Activated T-helper 1 cell treated with anti-CD3 and anti-CD28 coated beads, Interleukin-12 subunit alpha, Interleukin-12 subunit beta, Interleukin-2, Interleukin-4 antibody, amounts not matched to agents 30 ng/mL and 10 ng/mL and 1 ng/mL, durations not matched to agents 14 hours and 24 hours and 36 hours (primary cell): ENCODE data around the gene CLEC2A. TPM values are rescaled to one million over a fixed set of nuclear protein-coding genes. Genes with fewer than 3 reads are reported as not detected.

Experiments used
- DNase-seq: peaks from one replicate; pipeline ENCODE4 v3.0.0; 2021; ENCODE audit warnings: low spot score
- H3K27ac Mint-ChIP-seq: one replicate; pipeline ENCODE4 v1.8.0; 2021; ENCODE audit warnings: mild to moderate bottlenecking, mixed read lengths
- H3K27me3 Mint-ChIP-seq: one replicate; pipeline ENCODE4 v1.8.0; 2022; ENCODE audit warnings: mild to moderate bottlenecking, moderate library complexity, mixed read lengths; ENCODE audit not compliant: insufficient read depth
- H3K36me3 Mint-ChIP-seq: one replicate; pipeline ENCODE4 v1.8.0; 2021; ENCODE audit warnings: low read depth, mixed read lengths
- H3K4me1 Mint-ChIP-seq: one replicate; pipeline ENCODE4 v1.8.0; 2021; ENCODE audit warnings: low read depth, mixed read lengths
- H3K4me3 Mint-ChIP-seq: one replicate; pipeline ENCODE4 v1.8.0; 2021; ENCODE audit warnings: mild to moderate bottlenecking, moderate library complexity, mixed read lengths
- H3K9me3 Mint-ChIP-seq: one replicate; pipeline ENCODE4 v1.8.0; 2021; ENCODE audit warnings: mixed read lengths
- intact Hi-C: fragments of 100-400 bp; cut with micrococcal nuclease; formaldehyde crosslinking; loops from one replicate; pipeline ENCODE4 v1.15.1; 2024
- total RNA-seq: library from RNA; stranded (reverse); gene quantifications from 2 replicates; pipeline ENCODE4 v1.2.3, GENCODE V29; 2022

Gene CLEC2A
- total RNA-seq, 1 donor from 2014 or later, result not detected

GRCh38 chr12:9869307-9870161, 62.6 kb downstream of the CLEC2A start, which contains the start of gene CLEC2B:
TSS of gene CLEC2B (minus strand) at chr12:9869354.
- Mint-ChIP-seq H3K4me3 (peak within 1 kb of the TSS; percentile 93), H3K4me1 (peaks cover 45% of the 10 kb centered on the region), H3K9me3 (no peaks in the 10 kb centered on the region), H3K27ac (peak within 1 kb of the TSS; percentile 97), H3K27me3 (no peaks in the 10 kb centered on the region), H3K36me3 (peaks cover 3% of the 10 kb centered on the region)
- DNase-seq, result peak; percentile 17
- intact Hi-C loops, result loop anchor here (1.0 to 5.0 kb wide), 16 partner anchors 55 to 922 kb away; partner anchors contain the start of genes GABARAPL1, M6PR and YBX3

- DNase-seq, result no peak
- intact Hi-C loops, result loop anchor here (1.0 to 5.0 kb wide), 16 partner anchors 55 to 922 kb away; partner anchors contain the start of genes GABARAPL1, M6PR and YBX3
- H3K4me1 Mint-ChIP-seq, result peaks cover 51% of the 10 kb centered on the region
- H3K27ac Mint-ChIP-seq, result peak overlapping the region; percentile 97
- H3K36me3 Mint-ChIP-seq, result peaks cover 8% of the 10 kb centered on the region
- H3K27me3 Mint-ChIP-seq, result no peaks in the 10 kb centered on the region
- peaks cover 3% of the 10 kb centered on the region for H3K9me3 Mint-ChIP-seq
- peak overlapping the region; percentile 93 for H3K4me3 Mint-ChIP-seq
These were observed 63.2 kb downstream of the CLEC2A start for GRCh38 chr12:9868951-9869306.

- peaks cover 56% of the 10 kb centered on the region for H3K4me1 Mint-ChIP-seq
- intact Hi-C loops, result loop anchor here (2.0 to 5.0 kb wide), 7 partner anchors 118 to 921 kb away; partner anchors contain the start of genes M6PR and YBX3
- H3K27me3 Mint-ChIP-seq, result no peaks in the 10 kb centered on the region
These were observed 63.8 kb downstream of the CLEC2A start for GRCh38 chr12:9868311-9868801.

GRCh38 chr12:9867531-9867930, 64.6 kb downstream of the CLEC2A start:
- intact Hi-C loops, result loop anchor here (2.0 to 5.0 kb wide), 5 partner anchors 199 to 920 kb away; partner anchors contain the start of genes CLEC2D, M6PR and YBX3
- peak overlapping the region; percentile 84 for H3K4me3 Mint-ChIP-seq
- H3K27ac Mint-ChIP-seq, result peak overlapping the region; percentile 92
- peaks cover 22% of the 10 kb centered on the region for H3K36me3 Mint-ChIP-seq
- no peak for DNase-seq
- H3K27me3 Mint-ChIP-seq, result no peaks in the 10 kb centered on the region
- H3K9me3 Mint-ChIP-seq, result peaks cover 17% of the 10 kb centered on the region
- peaks cover 65% of the 10 kb centered on the region for H3K4me1 Mint-ChIP-seq

More at GRCh38 chr12:9868311-9868801, 63.8 kb downstream of the CLEC2A start:
- Mint-ChIP-seq H3K9me3 (peaks cover 9% of the 10 kb centered on the region), H3K27ac (peak overlapping the region; percentile 97), H3K36me3 (peaks cover 13% of the 10 kb centered on the region), H3K4me3 (peak overlapping the region; percentile 93)
- no peak for DNase-seq

GRCh38 chr12:9866860-9867269, 65.3 kb downstream of the CLEC2A start:
- Mint-ChIP-seq H3K36me3 (peaks cover 27% of the 10 kb centered on the region), H3K4me3 (peak overlapping the region; percentile 84), H3K4me1 (peaks cover 65% of the 10 kb centered on the region), H3K27me3 (no peaks in the 10 kb centered on the region), H3K9me3 (peaks cover 20% of the 10 kb centered on the region), H3K27ac (peak overlapping the region; percentile 94)
- intact Hi-C loops, result loop anchor here (2.0 to 5.0 kb wide), 5 partner anchors 198 to 920 kb away; partner anchors contain the start of genes CLEC2D, M6PR and YBX3
- DNase-seq, result no peak

GRCh38 chr12:9864913-9865675, 67.1 kb downstream of the CLEC2A start:
- H3K4me1 Mint-ChIP-seq, result peaks cover 59% of the 10 kb centered on the region
- DNase-seq, result no peak
- H3K4me3 Mint-ChIP-seq, result peak overlapping the region; percentile 79
- H3K27me3 Mint-ChIP-seq, result no peaks in the 10 kb centered on the region
- intact Hi-C loops, result loop anchor here (1.0 to 5.0 kb wide), 7 partner anchors 8 to 918 kb away; partner anchors contain the start of genes M6PR, MAGOHB and YBX3
- H3K36me3 Mint-ChIP-seq, result peaks cover 30% of the 10 kb centered on the region
- peaks cover 20% of the 10 kb centered on the region for H3K9me3 Mint-ChIP-seq
- H3K27ac Mint-ChIP-seq, result peak overlapping the region; percentile 83

Other genes with a start within 250 kb of the CLEC2A start
- 7.6 and 9.1 TPM in 2 replicates for gene CLECL1, start 199.3 kb downstream of the CLEC2A start, total RNA-seq
- 90.5 and 93.2 TPM in 2 replicates for gene CD69, start 171.5 kb downstream of the CLEC2A start, total RNA-seq
- not detected in 2 replicates for gene KLRF1, start 104.9 kb downstream of the CLEC2A start, total RNA-seq
- gene CLEC2B, start 63.0 kb downstream of the CLEC2A start, total RNA-seq, result 13.1 and 14.3 TPM in 2 replicates
- gene KLRF2, start 50.9 kb downstream of the CLEC2A start, total RNA-seq, result not detected in 2 replicates
- gene CLEC12A, start 39.0 kb upstream of the CLEC2A start, total RNA-seq, result not detected in 2 replicates
- gene CLEC1B, start 66.8 kb upstream of the CLEC2A start, total RNA-seq, result not detected in 2 replicates
- not detected in 2 replicates for gene CLEC12B, start 78.3 kb upstream of the CLEC2A start, total RNA-seq
- gene CLEC9A, start 98.3 kb upstream of the CLEC2A start, total RNA-seq, result not detected in 2 replicates
- not detected in 2 replicates for gene CLEC1A, start 166.6 kb upstream of the CLEC2A start, total RNA-seq
- gene CLEC7A, start 197.8 kb upstream of the CLEC2A start, total RNA-seq, result 0.17 TPM in 1 of 2 replicates, not detected in the other
- not detected in 2 replicates for gene OLR1, start 239.8 kb upstream of the CLEC2A start, total RNA-seq
- gene TMEM52B, start 246.7 kb upstream of the CLEC2A start, total RNA-seq, result not detected in 2 replicates